NOMO-1 treated with DMSO at 0.1 percent for 48 hours (cell line): Measurements from ENCODE around the gene GLYATL1.

Experiments used
- DNase-seq: peaks from one replicate; lab custom pipeline; 2025; ENCODE audit not compliant: unreplicated experiment; lab: John Stamatoyannopoulos, UW

The GLYATL1 gene

DNA sequence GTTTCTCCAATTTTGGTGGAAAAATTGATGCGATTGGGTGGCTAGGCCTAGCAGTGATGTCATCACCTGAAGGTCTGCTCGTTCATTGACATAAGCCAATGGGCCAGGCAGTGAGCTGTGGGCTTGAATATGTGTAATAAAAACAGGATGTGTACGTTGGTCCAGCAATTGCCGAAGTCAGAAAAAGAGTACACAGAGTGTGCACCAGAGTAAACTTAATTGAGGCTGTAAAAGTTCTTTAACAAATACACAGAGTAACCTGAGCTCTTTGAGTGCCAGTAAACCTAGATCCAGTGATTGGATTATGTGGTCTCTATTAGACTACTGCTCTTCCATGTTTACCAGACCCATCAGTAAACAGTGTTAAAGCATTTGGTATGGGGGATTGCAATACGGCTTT is 13.0 kb upstream of the GLYATL1 start:
- DNase-seq, result no peak

DNA sequence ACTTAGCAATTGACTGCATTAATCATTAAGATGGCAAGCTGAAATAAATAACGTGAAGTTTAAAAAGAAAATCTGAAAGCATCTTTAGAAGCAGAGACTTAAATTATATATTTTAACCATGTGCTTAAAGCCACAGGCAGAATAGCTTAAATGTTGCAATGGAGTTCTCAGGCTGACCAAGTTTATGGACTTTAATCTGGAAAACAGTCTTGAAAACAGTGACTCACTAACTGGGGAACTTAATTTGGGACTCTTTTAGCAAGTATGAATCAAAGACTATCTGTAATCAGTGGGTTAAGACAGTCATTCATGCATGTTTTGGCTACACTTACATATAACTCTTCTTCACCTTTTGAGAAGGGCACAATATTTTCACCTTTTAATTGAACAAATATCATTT is 12.6 kb upstream of the GLYATL1 start:
- no peak for DNase-seq

DNA sequence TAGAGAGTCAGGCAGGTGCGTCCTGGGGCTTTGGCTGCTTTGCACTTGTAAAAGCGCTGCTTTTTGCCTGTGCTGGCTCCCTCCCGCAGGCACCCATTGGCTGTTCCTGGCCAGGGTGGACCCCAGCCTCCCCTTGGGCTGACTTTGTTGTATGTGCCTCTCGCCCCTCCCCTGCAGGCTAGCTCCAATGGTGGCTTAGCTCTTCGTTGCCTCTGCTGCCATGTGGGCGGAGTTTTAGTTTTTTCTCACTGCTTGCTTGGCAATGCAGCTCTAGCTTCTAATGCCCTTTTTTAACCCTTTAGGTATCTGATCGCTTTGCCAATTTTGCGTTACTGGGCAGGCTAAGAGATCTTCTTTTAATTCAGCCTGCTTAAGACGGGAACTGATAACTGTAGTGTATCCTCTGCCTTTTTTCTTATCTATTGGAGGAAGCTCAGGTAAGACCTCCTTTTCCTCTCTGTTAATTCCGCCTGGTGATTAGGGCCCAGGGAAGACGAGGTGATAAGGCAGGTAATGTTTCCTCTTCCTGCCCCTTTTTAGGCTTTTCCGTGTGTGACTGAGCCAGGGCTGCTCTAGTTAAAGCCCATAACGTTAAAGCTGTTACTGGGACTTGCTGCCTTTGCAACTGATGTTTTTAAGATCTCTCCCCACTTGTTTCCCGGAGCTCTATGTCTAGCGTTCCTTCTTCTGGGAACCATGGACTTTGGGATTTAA is 11.7 kb upstream of the GLYATL1 start:
- DNase-seq, result no peak

DNA sequence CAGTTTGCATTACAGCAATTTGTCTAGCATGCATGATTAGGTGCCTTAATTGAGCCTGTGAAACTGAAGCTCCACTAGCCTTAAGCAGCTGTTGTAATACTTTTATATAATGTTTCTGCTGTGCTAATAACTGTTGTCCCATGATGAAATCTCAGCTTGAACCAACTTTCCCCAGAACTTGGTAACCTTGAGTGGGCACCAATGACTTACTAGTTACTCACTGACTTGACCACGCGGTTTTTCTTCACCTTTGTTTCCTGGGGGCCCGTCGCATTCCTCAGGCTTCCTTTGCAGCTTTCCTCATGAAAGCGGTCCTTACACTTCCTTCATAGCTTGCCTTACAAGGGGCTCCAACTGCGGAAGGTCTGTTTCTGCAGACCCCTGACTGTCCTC is 11.2 kb upstream of the GLYATL1 start:
- no peak for DNase-seq

DNA sequence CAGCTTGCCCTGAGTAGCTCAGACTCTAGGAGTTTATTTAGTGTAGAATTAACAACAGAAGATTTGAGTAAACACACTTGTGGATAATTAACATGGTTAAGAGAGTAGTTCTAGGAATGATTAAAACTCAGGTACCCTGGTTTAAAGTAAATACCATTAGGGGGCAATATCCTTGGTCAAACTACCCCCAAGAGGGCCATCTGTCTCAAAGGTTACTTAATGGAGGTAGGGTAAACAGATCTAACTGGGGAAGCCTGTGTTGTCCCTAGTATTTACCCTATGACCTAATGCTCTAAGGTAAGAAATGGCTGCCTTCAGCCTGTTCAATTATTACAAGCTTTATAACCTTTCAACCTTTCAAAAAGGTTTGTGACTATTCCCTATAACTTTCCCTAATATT is 10.6 kb upstream of the GLYATL1 start:
- no peak for DNase-seq

DNA sequence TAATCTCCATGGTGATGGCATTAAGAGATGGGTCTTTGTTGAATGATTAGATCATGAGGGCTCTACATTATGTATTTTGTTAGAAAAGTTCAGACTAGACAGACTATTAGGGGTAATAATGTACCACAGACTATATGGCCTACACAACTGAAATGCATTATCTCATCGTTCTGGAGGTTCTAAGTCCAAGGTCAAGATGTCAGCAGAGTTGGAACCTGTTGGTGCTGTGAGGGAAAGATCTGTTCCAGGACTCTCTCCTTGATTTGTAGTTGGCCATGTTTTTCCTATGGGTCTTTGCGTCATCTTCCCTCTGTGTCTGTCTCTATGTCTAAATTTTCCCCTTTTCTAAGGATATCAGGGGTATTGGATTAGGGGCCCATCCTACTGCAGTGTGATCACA is 8.4 kb upstream of the GLYATL1 start:
- no peak for DNase-seq

DNA sequence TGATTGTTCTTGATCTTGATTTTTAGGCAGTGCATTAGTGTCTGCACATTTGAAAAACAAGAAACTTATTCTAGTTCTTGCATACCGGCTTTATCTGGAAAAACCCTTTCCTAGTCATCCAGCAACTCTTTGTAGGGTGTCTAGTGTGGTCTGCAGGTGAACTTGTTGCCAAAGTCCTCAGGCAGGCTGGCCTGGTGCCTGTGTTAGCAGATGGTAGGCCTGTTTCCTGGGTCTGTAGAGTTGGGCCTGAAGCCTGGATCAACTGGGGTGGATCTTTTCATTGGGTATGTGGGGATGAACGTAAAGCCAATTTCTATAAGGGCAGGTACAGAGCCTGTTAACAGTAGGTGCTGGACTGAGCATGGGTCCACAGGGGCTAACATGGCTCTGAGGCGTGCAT is 5.6 kb upstream of the GLYATL1 start:
- no peak for DNase-seq

DNA sequence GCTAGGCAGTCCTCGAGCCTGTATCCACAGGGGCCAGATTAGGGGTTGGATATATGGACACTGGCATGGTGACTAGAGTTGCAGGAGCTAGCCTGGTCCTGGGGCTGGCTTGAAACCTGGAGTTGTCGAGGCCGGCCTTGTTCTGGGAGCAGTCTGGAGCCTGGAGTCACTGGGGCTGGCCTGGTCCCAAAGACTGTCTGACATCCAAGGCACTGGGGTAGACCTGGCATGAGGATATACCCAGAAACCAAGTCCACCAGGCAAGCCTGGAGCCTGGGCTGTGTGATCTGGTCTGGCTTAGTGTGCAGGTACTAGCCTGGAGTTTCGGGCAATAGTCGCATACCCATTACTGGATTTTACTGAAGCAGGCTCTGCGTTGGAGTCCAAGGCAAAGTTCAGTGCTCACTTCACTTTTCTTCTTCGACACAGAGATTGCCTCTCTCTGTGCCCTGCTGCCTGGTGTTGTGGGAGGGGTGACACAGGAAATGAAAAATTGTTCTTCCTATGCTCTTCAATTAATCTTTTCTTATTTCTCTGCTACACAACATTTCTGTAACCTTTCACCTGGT is 4.3 kb upstream of the GLYATL1 start:
- no peak for DNase-seq

DNA sequence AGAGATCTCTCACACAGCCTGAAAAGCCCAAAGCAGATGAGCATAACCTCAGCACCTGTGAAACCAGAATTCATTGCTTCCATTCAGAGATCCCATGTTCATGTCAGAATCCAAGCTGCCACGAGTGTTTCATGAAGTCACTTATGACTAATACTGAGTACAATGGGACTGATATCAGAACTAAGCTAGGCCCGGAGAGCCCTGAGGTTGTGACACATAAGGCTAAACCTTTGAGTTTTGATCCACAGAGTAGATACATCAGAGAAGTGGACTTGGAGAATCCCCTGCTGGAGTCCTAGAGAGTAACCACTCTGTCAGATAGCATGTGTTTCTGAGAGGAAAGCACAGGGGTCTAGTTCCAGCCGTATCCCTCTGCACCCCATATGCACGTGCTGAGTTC is 890 bp upstream of the GLYATL1 start:
- no peak for DNase-seq

DNA sequence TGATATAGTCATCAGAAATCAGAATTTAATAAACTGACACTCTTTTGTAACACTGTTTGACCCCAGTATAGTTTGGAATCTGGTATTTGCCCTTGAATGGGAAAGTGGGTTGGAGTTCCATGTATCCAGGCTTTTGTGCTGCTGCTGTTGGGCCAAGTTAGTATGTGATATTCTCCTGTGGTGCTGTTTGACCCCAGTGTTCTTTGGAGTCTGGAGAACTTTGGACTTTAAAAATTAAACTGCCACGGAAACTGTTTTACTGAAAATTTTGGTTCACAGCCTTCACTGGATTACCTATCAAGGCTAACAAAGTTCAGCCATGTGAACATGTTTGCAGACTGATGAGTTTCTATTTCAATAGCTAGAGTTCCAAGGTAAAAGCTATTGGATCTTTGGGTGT is 740 bp downstream of the GLYATL1 start:
- no peak for DNase-seq

DNA sequence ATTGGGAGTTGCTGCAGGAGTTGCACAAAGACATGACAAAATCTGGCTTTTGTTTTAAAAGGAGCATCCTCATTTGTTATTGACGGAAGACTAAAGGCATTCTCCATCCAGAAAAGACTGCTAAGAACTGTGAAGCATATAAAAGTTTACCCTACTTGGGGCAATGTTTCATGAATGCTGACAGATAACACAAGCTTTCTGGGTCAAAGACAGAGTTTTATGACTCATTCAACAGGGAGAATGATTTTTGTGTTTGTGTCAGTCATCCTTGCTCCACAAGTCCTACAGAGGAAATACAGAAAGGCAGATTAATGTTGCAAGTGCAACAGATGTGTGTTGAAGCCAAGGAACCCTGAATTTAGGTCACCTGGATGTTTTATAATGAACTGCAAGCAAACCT is 2.5 kb downstream of the GLYATL1 start:
- DNase-seq, result no peak

DNA sequence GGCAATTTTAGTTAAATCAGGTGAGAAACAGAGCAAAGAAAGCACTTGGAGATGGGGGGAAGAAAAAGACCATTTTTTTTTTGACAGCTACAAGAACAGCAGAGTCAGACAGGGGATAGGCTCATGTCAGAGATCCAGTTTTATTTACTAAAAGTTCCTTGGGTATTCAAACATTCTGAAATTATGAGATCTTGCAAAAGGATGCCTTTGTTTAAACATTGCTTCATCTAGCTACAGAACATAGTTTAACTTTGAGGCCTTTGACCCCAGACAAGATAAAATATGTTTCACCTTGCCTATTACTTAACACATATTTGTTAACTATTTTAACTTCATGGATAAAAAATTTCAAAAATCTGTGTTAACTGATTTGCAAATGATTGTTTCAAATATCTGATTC is 6.4 kb downstream of the GLYATL1 start:
- no peak for DNase-seq

DNA sequence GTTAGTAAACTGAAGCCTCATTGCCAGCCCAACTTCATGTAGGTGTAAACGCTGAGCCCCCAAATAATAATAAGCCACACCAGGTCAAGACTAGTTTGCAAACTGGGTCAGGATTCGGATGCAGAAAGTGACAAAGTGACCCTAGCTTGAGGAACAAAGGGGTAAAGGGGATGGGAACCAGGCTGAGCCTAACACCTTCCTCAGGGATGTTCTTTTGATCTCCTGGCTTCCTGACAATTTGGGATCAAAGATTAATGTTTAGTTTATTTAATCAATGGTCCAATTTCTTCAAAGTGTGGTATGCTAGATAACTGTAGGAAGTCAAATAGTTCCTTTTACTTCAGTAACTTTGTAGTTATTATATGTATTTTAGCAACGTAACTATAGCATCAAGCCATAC is 9.9 kb downstream of the GLYATL1 start:
- DNase-seq, result no peak

DNA sequence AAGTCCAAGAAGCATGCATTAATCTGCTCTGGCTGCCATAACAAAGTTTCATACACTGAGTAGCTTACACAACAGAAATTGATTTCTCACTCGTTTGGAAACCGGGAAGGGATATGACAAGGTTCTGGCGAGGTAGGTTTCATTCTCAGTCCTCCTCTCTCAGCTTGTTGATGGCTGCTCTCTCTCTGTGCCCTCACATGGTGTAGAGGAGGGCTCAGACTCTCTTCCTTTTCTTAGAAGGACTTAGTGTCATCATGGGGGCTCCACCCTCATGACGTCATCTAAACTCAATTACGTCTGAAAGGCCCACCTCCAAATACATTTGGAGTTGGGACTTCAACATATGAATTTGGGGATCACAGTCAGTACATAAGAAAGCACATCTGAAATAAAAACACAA is 18.6 kb downstream of the GLYATL1 start:
- DNase-seq, result peak; percentile 8

DNA sequence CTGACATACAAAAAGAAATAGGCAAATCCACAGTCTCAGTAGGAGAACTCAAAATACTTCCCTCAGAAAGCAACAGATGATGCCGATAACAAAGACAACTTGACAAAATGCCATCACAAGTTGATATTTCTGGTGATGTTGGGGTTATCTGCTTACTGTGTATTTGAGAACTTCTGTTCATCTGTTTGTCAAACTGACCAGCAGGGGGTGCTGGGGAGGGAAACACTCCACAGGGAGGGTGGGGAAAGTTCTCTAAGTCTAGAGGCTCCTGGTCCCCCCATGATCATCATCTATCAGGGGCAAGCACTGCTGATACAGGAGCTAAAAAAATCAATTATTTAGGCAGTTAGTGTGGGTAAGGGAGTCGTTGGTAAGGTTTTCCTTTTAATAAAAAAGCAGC is 19.2 kb downstream of the GLYATL1 start:
- peak; percentile 39 for DNase-seq

DNA sequence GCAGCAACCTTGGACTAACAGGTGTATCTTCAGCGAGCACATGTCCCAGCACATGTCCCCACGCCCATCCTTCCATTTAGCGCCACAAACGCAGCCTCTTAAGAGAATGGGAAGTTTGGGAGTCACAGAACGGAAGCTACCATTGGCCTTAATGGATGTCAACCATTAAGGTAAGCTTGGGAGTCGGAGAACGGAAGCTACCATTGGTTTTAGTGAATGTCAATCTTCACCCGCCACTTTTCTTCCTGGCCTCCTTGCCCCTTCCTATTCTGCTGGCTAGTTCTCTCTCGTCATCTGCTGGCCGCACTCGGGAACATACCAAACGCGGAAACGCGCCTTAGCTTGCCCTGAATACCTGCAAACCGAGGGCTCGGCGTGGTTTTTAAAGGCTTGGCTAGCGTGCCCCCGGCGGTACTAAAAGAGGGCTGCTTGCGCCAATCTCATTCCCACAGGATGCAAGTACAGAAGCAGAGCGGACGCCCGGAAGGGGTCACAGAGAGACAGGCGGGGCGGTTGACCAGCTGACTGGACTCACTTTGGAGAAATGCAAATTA is 24.3 kb downstream of the GLYATL1 start:
- DNase-seq, result no peak

DNA sequence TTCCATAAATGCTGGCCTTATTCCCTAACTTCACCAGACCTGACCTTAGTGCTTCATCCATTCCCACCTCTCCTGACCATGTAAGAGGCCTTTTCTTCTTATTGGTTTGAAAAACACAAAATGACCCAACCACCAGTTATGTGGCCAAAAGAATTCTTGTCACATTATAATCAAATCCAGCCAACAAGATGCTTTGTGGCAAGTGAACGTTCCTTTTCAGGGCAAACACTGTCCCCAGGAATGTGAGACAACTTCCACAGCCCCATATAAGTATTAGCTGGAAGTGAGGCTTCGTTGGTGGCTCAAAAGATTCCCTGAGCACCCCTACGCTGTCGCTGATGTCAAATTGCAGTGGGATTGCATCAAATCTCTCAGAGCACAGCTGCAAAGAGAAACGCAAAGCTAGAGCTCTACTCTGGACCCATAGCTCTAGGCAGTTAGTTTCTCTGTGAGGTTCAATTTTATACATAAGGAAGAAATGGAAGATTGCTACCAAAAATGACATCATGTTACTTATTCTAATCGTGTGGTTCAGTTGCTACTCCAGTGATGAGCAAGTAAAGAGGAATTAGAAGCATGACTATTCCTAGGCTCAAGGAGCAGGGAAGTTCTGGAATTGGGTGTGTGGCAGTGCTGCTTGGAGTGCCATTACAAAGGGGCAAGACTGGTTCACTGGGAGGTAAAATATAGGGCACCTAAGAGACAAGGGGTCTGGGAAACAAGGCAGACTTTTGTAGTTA is 26.1 kb downstream of the GLYATL1 start:
- no peak for DNase-seq

DNA sequence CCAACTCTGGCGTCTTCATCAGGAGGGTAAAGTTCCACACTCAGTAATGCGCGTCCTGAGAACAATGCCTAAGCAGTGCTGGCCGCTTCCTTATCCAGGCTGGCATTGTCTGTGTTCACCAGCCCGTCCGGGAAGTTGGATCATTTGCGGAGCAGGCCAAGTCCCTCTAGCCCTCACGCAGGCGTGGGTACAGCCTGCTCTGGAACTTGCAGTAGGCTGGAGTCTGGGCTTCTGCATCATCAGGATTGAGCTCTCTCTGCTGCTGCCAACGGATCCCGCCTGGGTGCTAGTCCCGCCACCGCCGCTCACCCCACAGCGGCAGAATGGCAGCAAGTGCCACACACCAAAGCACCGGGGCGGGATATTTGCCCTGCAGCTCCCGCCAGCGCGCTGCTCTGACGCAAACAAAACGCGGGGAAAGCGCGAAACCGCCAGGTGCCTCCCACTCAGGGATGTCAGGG is 29.0 kb downstream of the GLYATL1 start:
- no peak for DNase-seq

DNA sequence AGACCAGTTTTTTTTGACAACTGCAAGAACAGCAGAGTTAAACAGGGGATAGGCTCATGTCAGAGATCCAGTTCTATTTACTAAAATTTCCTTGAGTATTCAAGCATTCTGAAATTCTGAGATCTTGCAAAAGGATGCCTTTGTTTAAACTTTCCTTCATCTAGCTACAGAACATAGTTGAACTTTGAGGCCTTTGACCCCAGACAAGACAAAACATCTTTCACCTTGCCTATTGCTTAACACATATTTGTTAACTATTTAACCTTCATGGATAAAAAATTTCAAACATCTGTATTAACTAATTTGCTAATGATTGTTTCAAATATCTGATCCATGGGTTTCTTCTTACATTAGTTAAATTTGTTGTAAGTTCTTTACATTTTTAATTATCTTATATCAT is 38.2 kb downstream of the GLYATL1 start:
- DNase-seq, result no peak

DNA sequence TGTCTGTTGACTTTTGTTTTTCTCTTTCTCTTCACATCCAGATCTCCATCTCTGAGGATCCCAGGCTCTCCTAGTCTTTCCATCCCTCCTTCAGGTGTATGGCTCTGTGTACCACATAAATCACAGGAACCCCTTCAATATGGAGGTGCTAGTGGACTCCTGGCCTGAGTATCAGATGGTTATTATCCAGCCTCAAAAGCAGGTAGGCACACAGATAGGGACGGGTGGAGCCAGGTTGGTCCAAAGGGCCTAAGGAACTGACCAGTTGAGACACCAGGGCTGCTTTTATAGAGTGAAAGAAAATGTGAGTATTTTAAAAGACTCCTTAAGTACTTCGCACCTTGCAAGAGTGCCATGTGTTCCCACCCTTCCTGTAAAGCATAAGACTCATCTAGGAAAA is 39.9 kb downstream of the GLYATL1 start:
- DNase-seq, result no peak

DNA sequence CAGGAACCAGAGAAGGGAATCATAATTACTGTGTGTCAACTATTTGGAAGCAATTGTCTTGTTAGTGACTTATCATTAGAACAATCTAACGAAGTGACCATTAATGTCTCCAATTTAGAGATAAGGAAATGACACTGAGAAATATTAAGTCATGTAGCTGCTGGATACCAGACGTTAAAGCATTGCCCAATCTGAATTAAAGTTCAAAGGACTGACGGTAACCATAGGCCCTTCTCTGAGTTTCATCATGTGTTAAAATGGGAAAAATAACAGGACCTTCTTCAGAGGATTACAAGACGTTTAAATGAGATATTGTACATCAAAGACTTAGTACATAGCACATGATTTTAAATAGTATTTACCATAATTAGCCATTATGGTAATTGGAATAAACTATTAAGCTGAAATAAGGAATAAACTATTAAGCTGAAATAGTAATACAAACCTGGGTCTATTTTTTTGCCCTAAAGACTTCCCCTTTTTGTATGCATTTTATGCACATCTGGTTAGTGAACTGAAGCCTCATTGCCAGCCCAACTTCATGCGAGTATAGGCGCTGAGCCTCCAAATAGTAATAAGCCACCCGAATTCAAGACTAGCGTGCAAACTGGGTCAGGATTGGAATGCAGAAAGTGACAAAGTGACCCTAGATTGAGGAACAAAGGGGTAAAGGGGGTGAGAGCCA is 41.0 kb downstream of the GLYATL1 start:
- peak; percentile 69 for DNase-seq

DNA sequence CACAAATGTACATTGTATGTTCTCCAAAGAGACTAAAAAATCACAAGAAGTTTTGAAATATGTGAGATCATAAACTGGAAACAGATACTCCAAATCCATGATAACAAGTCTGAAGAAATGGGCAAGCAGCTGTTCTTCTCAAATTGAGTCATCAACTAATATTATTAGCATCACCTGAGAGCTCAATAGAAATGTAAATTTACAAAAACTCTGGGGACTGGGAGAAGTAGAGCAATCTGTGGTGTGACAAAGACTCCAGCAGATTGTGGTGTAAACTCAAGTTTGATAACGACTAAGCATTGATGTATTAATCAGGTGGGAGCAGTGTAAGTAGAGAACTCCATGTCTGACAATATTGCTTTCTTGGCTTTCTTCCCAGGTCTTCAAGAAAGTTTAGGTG is 53.2 kb downstream of the GLYATL1 start:
- DNase-seq, result no peak
